Left hindlimb (tissue), 1 donor: ENCODE measurements around the gene OMA1.
"Not testable (repeated sequence)": the region's sequence is repeated elsewhere in the genome, so short reads cannot be mapped to it uniquely, and the experiment has no call there.

ENCODE experiments used
- DNase-seq: peaks from one replicate; pipeline ENCODE4 v3.0.0-alpha.2; 2018

OMA1 gene

GRCh38 chr1:58524353-58524945, 22.1 kb downstream of the OMA1 start:
- no peak for DNase-seq

- no peak for DNase-seq
These were observed 30.6 kb downstream of the OMA1 start for GRCh38 chr1:58515794-58516401.

- DNase-seq = no peak
These were observed 32.6 kb downstream of the OMA1 start for GRCh38 chr1:58513956-58514355.

- DNase-seq = no peak
These were observed 37.9 kb downstream of the OMA1 start for GRCh38 chr1:58508629-58509028.

- DNase-seq = no peak
These were observed 41.2 kb downstream of the OMA1 start for GRCh38 chr1:58505286-58505685.

- no peak for DNase-seq
These were observed 44.0 kb downstream of the OMA1 start for GRCh38 chr1:58502519-58502918.

- no peak for DNase-seq
These were observed 46.5 kb downstream of the OMA1 start for GRCh38 chr1:58500043-58500442.

GRCh38 chr1:58497499-58497898, 49.0 kb downstream of the OMA1 start:
- no peak for DNase-seq

- no peak for DNase-seq
These were observed 50.5 kb downstream of the OMA1 start for GRCh38 chr1:58496042-58496441.

GRCh38 chr1:58488914-58489313, 57.6 kb downstream of the OMA1 start:
- not testable (repeated sequence) for DNase-seq

GRCh38 chr1:58487002-58487401, 59.5 kb downstream of the OMA1 start:
- no peak for DNase-seq

GRCh38 chr1:58481962-58482361, 64.6 kb downstream of the OMA1 start:
- no peak for DNase-seq

- no peak for DNase-seq
These were observed 66.3 kb downstream of the OMA1 start for GRCh38 chr1:58480191-58480590.

- no peak for DNase-seq
These were observed 69.1 kb downstream of the OMA1 start for GRCh38 chr1:58477390-58477789.

- no peak for DNase-seq
These were observed 70.3 kb downstream of the OMA1 start for GRCh38 chr1:58476179-58476578.

GRCh38 chr1:58469476-58469875, 77.0 kb downstream of the OMA1 start:
- DNase-seq = no peak

GRCh38 chr1:58469016-58469415, 77.5 kb downstream of the OMA1 start:
- DNase-seq = no peak

- DNase-seq = no peak
These were observed 77.9 kb downstream of the OMA1 start for GRCh38 chr1:58468612-58469011.

GRCh38 chr1:58466630-58467241, 79.8 kb downstream of the OMA1 start:
- no peak for DNase-seq

GRCh38 chr1:58465825-58466629, 80.5 kb downstream of the OMA1 start:
- no peak for DNase-seq

- no peak for DNase-seq
These were observed 81.3 kb downstream of the OMA1 start for GRCh38 chr1:58465176-58465575.

GRCh38 chr1:58460469-58460868, 86.1 kb downstream of the OMA1 start:
- DNase-seq = no peak

GRCh38 chr1:58459911-58460310, 86.6 kb downstream of the OMA1 start:
- no peak for DNase-seq
